Endothelial cell of umbilical vein (primary cell): ENCODE measurements around the gene MRPS27. TPM values are rescaled to one million over a fixed set of nuclear protein-coding genes. Genes with fewer than 3 reads are reported as not detected.

Source experiments
- BruUV-seq: library from RNA; stranded (reverse); fragments of 400-500 nt; replicated peaks from 2 replicates; lab custom pipeline; 2021; lab: Mats Ljungman, UMichigan
- CTCF ChIA-PET: fragments of 300-600, 350-600 bp; sonication (Branson Sonifier 250); formaldehyde crosslinking; loops from one replicate; lab custom pipeline; 2021; ENCODE audit warnings: antibody characterized with exemption, inconsistent platforms; lab: Charles Lee
- POLR2A ChIA-PET: fragments of 300-600, 350-600 bp; sonication (Branson Sonifier 250); formaldehyde crosslinking; loops from one replicate; lab custom pipeline; 2021; ENCODE audit warnings: antibody characterized with exemption, inconsistent platforms; lab: Charles Lee
- DNase-seq: peaks from one replicate; pipeline ENCODE4 v3.0.0-alpha.2; 2011; ENCODE audit warnings: low read depth, low spot score
- FAIRE-seq: peaks from 2 replicates; lab custom pipeline; 2011; peaks lifted over from hg19 to GRCh38; lab: Jason Lieb, UNC
- H2AFZ ChIP-seq: 2 replicates; pipeline ENCODE4 v1.6.0; 2012; ENCODE audit warnings: low read depth, low read length, control low read depth, inconsistent platforms
- H3K27ac ChIP-seq: 2 replicates; pipeline ENCODE4 v1.5.1; 2011; ENCODE audit warnings: low read depth, mild to moderate bottlenecking, control low read depth, low read length, moderate library complexity; ENCODE audit not compliant: insufficient read depth
- H3K27me3 ChIP-seq, 2 experiments: 2 replicates each; pipeline versions ENCODE4 v1.6.0 to v1.6.1; 2011; ENCODE audit warnings: low read length in 2 of 2, mixed read lengths in 1 of 2; ENCODE audit not compliant: control insufficient read depth in 2 of 2, insufficient read depth in 2 of 2
- H3K36me3 ChIP-seq, 2 experiments: 2 replicates in 1 of 2; 3 replicates in 1 of 2; pipeline ENCODE4 v1.5.1; 2011; ENCODE audit warnings: low read length in 2 of 2, mild to moderate bottlenecking in 1 of 2, moderate library complexity in 1 of 2; ENCODE audit not compliant: control insufficient read depth in 2 of 2, insufficient read depth in 2 of 2; ENCODE audit errors: extremely low read depth in 1 of 2
- H3K4me1 ChIP-seq: 3 replicates; pipeline ENCODE4 v1.5.1; 2011; ENCODE audit warnings: mild to moderate bottlenecking, low read length; ENCODE audit not compliant: control insufficient read depth, insufficient read depth; ENCODE audit errors: extremely low read depth
- H3K4me2 ChIP-seq: 2 replicates; pipeline ENCODE4 v1.6.1; 2011; ENCODE audit warnings: low read length, control low read depth, mixed read lengths; ENCODE audit not compliant: insufficient read depth
- H3K4me3 ChIP-seq, 3 experiments: fragments of 200-600 bp in 1 of 3; sonication (generic), shearing (Covaris generic) in 1 of 3; replicated peaks in 1 of 3; 2 replicates each; pipeline ENCODE4 v1.5.1; 2011 to 2016; ENCODE audit warnings: control low read depth in 3 of 3, low read length in 3 of 3, mild to moderate bottlenecking in 2 of 3, inconsistent platforms in 1 of 3, low read depth in 1 of 3, moderate library complexity in 1 of 3; ENCODE audit not compliant: insufficient read depth in 1 of 3
- H3K79me2 ChIP-seq: 2 replicates; pipeline ENCODE4 v1.6.0; 2012; ENCODE audit warnings: low read length, inconsistent platforms; ENCODE audit not compliant: control insufficient read depth, insufficient read depth
- H3K9ac ChIP-seq: replicated peaks from 2 replicates; pipeline ENCODE3; 2011; ENCODE audit warnings: low read length, control low read depth; ENCODE audit not compliant: insufficient read depth; ENCODE audit errors: extremely low read depth
- H3K9me1 ChIP-seq: replicated peaks from 3 replicates; pipeline ENCODE4 v1.6.0; 2011; ENCODE audit warnings: mild to moderate bottlenecking, low read length; ENCODE audit not compliant: control insufficient read depth, insufficient read depth; ENCODE audit errors: extremely low read depth
- H3K9me3 ChIP-seq: replicated peaks from 2 replicates; pipeline ENCODE4 v1.5.1; 2012; ENCODE audit warnings: low read length, inconsistent platforms; ENCODE audit not compliant: control insufficient read depth, insufficient read depth
- H4K20me1 ChIP-seq: replicated peaks from 2 replicates; pipeline ENCODE3; 2011; ENCODE audit warnings: mild to moderate bottlenecking, low read length; ENCODE audit not compliant: control insufficient read depth, insufficient read depth; ENCODE audit errors: extremely low read depth
- CTCF ChIP-seq, 2 donors: IDR thresholded peaks; 1 replicate in 1 of 2; 2 replicates in 1 of 2; pipeline ENCODE4 v1.5.1; 2011; ENCODE audit warnings: low read length in 2 of 2, mild to moderate bottlenecking in 2 of 2, moderate library complexity in 2 of 2, control low read depth in 1 of 2, inconsistent platforms in 1 of 2, low read depth in 1 of 2; ENCODE audit not compliant: insufficient read depth in 1 of 2; ENCODE audit errors: extremely low read depth in 1 of 2
- EZH2 ChIP-seq: IDR thresholded peaks from 2 replicates; pipeline ENCODE4 v1.6.1; 2012; ENCODE audit warnings: borderline replicate concordance, low read depth, mild to moderate bottlenecking, moderate library complexity, low read length, inconsistent platforms; ENCODE audit not compliant: severe bottlenecking
- FOS ChIP-seq: IDR thresholded peaks from 2 replicates; pipeline ENCODE4 v1.6.1; 2011; ENCODE audit warnings: mild to moderate bottlenecking, low read length, moderate library complexity, borderline replicate concordance; ENCODE audit not compliant: insufficient read depth
- GATA2 ChIP-seq: IDR thresholded peaks from 2 replicates; pipeline ENCODE4 v1.7.0; 2011; ENCODE audit warnings: low read depth, mild to moderate bottlenecking, moderate library complexity, mixed read lengths, low read length; ENCODE audit not compliant: insufficient read length, insufficient read depth
- JUN ChIP-seq: IDR thresholded peaks from 2 replicates; pipeline ENCODE4 v1.6.1; 2011; ENCODE audit warnings: borderline replicate concordance, low read depth; ENCODE audit not compliant: insufficient read length, insufficient read depth
- MAX ChIP-seq: IDR thresholded peaks from 2 replicates; pipeline ENCODE4 v1.6.1; 2011; ENCODE audit not compliant: insufficient read depth, insufficient read length
- MYC ChIP-seq: IDR thresholded peaks from one replicate; pipeline ENCODE4 v1.6.1; 2011; ENCODE audit warnings: mild to moderate bottlenecking, low read depth, low read length
- POLR2A ChIP-seq: IDR thresholded peaks from 2 replicates; pipeline ENCODE4 v1.6.1; 2012; ENCODE audit warnings: low read depth, mild to moderate bottlenecking, control low read depth, low read length
- POLR2AphosphoS5 ChIP-seq: IDR thresholded peaks from 2 replicates; pipeline ENCODE4 v1.6.1; 2012; ENCODE audit warnings: low read depth, mild to moderate bottlenecking, control low read depth, low read length, moderate library complexity; ENCODE audit not compliant: insufficient read depth
- dilution Hi-C: fragments of 300-500 bp; cut with MboI; formaldehyde crosslinking; loops from one replicate; pipeline ENCODE4 v1.15.0; 2019; ENCODE audit warnings: low sequenced_read_pairs; ENCODE audit not compliant: extremely low pct_ligation_motif_present
- intact Hi-C: fragments of 100-400 bp; cut with micrococcal nuclease; formaldehyde crosslinking; loops from one replicate; pipeline ENCODE4 v1.10.0; 2022
- polyA plus RNA-seq, 4 experiments: library from polyadenylated mRNA; depleted of rRNA in 3 of 4; stranded (reverse) in 3 of 4; unstranded in 1 of 4; fragments of >200 nt; gene quantifications; 2 replicates each; pipeline versions ENCODE4 v1.2.1 to v1.2.3, GENCODE V29; 2011 to 2012; ENCODE audit warnings: missing spikeins in 1 of 4
- total RNA-seq: library from RNA; stranded (reverse); gene quantifications from 2 replicates; pipeline ENCODE4 v1.2.3, GENCODE V29; 2021

The MRPS27 gene
- total and polyA plus RNA-seq, 2 donors (not counting 3 experiments of a cell fraction or from before 2014, with no cell fraction given), result 56.0 to 67.1 TPM

- no peak for TF ChIP-seq CTCF (IDR thresholded peaks at IDR 0.05; ENCODE audit: extremely low read depth in 1 of 2, insufficient read depth in 1 of 2, low read depth in 1 of 2, low read length in 2 of 2)
- TF ChIP-seq POLR2A, result no peak
- TF ChIP-seq FOS, result no peak
- TF ChIP-seq POLR2AphosphoS5, result no peak
- TF ChIP-seq GATA2, result no peak
- TF ChIP-seq JUN, result no peak
- TF ChIP-seq MAX, result no peak
- TF ChIP-seq MYC, result no peak
- no peak for TF ChIP-seq EZH2
- Histone ChIP-seq H2AFZ (no peak overlapping the region), H3K9me1 (no peaks in the 10 kb centered on the region), H3K36me3 (peaks cover 15 to 21% of the 10 kb centered on the region in 2 experiments), H3K9me3 (no peaks in the 10 kb centered on the region), H3K4me1 (no peaks in the 10 kb centered on the region), H3K4me3 (no peak overlapping the region), H3K79me2 (peaks cover 75% of the 10 kb centered on the region), H3K4me2 (no peak overlapping the region), H4K20me1 (peaks cover 5% of the 10 kb centered on the region), H3K27me3 (no peaks in the 10 kb centered on the region), H3K9ac (no peak overlapping the region), H3K27ac (no peak overlapping the region)
- POLR2A ChIA-PET, result no interaction called here
- CTCF ChIA-PET, result interaction anchor here (1.0 to 1.4 kb wide), 3 partner anchors 21 to 55 kb away, joined by 3 read pairs; no protein-coding TSS in a partner anchor
- no peak for DNase-seq
- no TSS peak for BruUV-seq
- intact Hi-C loops, result no loop called here
- dilution Hi-C loops, result no loop called here
- no peak for FAIRE-seq
These were observed 139.1 kb downstream of the MRPS27 start for GRCh38 chr5:72180925-72181324.
